Measurements from ENCODE around the gene MTTP.

The MTTP gene

GRCh38 chr4:99591757-99592156 is 17.1 kb downstream of the MTTP start:
- H3K4me3 ChIP-seq (ENCODE audit: low read length), result no peak overlapping the region
- TF ChIP-seq, protein P1, sequence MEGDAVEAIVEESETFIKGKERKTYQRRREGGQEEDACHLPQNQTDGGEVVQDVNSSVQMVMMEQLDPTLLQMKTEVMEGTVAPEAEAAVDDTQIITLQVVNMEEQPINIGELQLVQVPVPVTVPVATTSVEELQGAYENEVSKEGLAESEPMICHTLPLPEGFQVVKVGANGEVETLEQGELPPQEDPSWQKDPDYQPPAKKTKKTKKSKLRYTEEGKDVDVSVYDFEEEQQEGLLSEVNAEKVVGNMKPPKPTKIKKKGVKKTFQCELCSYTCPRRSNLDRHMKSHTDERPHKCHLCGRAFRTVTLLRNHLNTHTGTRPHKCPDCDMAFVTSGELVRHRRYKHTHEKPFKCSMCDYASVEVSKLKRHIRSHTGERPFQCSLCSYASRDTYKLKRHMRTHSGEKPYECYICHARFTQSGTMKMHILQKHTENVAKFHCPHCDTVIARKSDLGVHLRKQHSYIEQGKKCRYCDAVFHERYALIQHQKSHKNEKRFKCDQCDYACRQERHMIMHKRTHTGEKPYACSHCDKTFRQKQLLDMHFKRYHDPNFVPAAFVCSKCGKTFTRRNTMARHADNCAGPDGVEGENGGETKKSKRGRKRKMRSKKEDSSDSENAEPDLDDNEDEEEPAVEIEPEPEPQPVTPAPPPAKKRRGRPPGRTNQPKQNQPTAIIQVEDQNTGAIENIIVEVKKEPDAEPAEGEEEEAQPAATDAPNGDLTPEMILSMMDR (conservative IDR thresholded peaks at IDR 0.05; ENCODE audit: low read depth, low read length), result no peak
- DNase-seq (ENCODE audit: low read depth), result no peak

- TF ChIP-seq, protein P1 (conservative IDR thresholded peaks at IDR 0.05; ENCODE audit: low read depth, low read length), result no peak
- no peak for DNase-seq (ENCODE audit: low read depth)
- H3K4me3 ChIP-seq (ENCODE audit: low read length), result no peak overlapping the region
Measured at GRCh38 chr4:99593781-99594641, 19.4 kb downstream of the MTTP start.

DNA sequence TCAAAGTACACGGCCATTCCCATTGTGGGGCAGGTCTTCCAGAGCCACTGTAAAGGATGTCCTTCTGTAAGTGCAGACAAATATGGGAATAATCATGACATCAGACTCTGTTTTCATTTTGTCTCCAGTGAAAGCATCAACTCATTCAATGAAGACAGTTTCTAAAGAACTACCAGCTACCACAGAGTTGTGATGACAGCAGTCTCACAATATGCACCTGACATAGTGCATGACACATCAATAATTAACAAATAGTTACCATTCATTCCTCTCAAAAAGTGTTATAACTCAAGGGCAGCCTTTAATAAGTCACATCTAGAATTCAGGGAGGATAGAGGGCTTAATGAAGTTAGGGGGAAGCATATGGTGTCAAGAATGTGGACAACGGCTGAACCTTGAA is 20.2 kb downstream of the MTTP start:
- TF ChIP-seq, protein P1 (conservative IDR thresholded peaks at IDR 0.05; ENCODE audit: low read depth, low read length), result no peak
- H3K4me3 ChIP-seq (ENCODE audit: low read length), result no peak overlapping the region
- no peak for DNase-seq (ENCODE audit: low read depth)

- no peak for DNase-seq (ENCODE audit: low read depth)
- H3K4me3 ChIP-seq (ENCODE audit: low read length), result no peak overlapping the region
Measured at GRCh38 chr4:99606716-99607115, 32.1 kb downstream of the MTTP start.

DNA sequence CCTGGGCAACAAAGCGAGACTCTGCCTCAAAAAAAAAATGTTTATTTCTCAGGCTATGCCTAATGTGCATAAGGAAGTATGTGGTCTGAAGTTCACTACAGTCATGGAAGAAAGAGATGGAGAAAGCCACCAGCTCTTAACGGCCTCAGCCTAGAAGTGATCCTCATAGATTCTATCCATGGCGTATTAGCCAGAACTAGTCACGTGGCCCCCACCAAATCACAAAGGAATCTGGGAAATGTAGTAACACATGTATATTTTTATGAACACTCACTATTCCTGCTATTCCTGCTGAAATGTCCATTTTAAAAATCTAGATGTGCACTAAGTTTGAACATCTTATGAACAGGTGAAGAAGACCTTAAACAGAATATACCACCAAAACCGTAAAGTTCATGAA is 33.8 kb downstream of the MTTP start:
- H3K4me3 ChIP-seq (ENCODE audit: low read length), result no peak overlapping the region
- TF ChIP-seq, protein P1 (conservative IDR thresholded peaks at IDR 0.05; ENCODE audit: low read depth, low read length), result no peak
- DNase-seq (ENCODE audit: low read depth), result no peak

More at GRCh38 chr4:99606716-99607115, 32.1 kb downstream of the MTTP start:
- TF ChIP-seq, protein P1 (conservative IDR thresholded peaks at IDR 0.05; ENCODE audit: low read depth, low read length), result no peak

DNA sequence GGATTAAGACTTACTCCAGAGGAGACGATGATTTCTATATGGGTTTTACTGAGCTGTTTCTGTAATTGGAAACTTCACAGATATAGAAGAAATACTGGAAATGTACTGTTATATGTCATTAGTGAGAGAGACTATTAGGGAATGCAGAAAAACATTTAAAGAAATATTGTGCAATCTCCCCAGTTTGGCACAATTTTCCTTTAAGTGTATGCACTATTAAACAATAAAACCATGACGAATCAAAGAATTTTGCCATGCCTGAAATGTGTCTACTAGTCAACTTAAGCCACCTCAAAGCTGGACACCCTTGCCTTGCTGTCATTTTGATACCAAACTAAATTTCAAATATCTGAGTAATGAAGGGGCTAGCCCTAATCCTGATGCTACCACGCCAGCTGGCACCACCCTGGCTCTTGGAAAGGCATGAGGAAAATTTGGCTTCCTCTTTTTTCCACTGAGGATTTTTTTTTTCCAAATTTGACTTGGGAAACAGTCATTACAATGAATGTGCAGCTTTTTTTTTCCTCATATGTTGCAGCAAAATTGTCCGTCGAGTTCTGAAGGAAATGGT is 36.1 kb downstream of the MTTP start:
- TF ChIP-seq, protein P1 (conservative IDR thresholded peaks at IDR 0.05; ENCODE audit: low read depth, low read length), result no peak
- no peak overlapping the region for H3K4me3 ChIP-seq (ENCODE audit: low read length)
- DNase-seq (ENCODE audit: low read depth), result peak; percentile 19

DNA sequence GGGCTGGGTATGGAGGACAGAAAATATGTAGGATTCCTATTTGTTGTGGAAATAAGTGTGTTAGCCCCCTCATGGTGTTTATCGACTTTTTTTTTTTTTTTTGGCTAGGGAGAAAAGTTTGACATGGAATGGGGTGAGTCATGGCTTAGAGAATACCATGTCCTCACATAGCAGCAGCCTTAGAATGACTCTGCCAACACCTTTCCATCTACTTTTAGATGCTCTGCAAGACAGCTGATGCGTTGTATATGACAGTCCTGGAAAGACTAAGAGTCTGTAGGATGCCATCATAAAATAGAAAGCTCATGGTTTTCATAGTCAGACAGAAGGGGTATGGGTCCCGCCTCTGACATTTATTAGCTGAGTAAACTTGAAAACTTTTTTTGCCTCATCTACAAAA is 37.7 kb downstream of the MTTP start:
- H3K4me3 ChIP-seq (ENCODE audit: low read length), result no peak overlapping the region
- DNase-seq (ENCODE audit: low read depth), result no peak
- TF ChIP-seq, protein P1 (conservative IDR thresholded peaks at IDR 0.05; ENCODE audit: low read depth, low read length), result no peak

Measured in retinal pigment epithelial cell (primary cell).